HG03575 (cell line): ENCODE results near the gene TROAP.
"Not testable (repeated sequence)": the region's sequence is repeated elsewhere in the genome, so short reads cannot be mapped to it uniquely, and the experiment has no call there.

ENCODE experiments used
- ATAC-seq: cut with Tn5 transposase; IDR thresholded peaks from one replicate; pipeline ENCODE4 v1.9.1; 2021; ENCODE audit not compliant: unreplicated experiment, insufficient number of reproducible peaks, low FRiP score; ENCODE audit errors: extremely low read depth

The TROAP gene

GRCh38 chr12:49355913-49356312 lies 32.9 kb downstream of the TROAP start:
- ATAC-seq = no peak

- ATAC-seq = no peak
Observed at GRCh38 chr12:49357103-49357678, 34.1 kb downstream of the TROAP start.

- ATAC-seq = no peak
Observed at GRCh38 chr12:49358483-49359141, 35.6 kb downstream of the TROAP start.

GRCh38 chr12:49359671-49360070 lies 36.6 kb downstream of the TROAP start:
- no peak for ATAC-seq

GRCh38 chr12:49362077-49362476 lies 39.0 kb downstream of the TROAP start:
- no peak for ATAC-seq

- ATAC-seq = no peak
Observed at GRCh38 chr12:49364989-49365388, 41.9 kb downstream of the TROAP start.

- no peak for ATAC-seq
Observed at GRCh38 chr12:49365542-49365941, 42.5 kb downstream of the TROAP start.

- no peak for ATAC-seq
Observed at GRCh38 chr12:49366096-49366651, 43.1 kb downstream of the TROAP start.

GRCh38 chr12:49366652-49367380 lies 43.8 kb downstream of the TROAP start:
- ATAC-seq = no peak

GRCh38 chr12:49367381-49368239 lies 44.6 kb downstream of the TROAP start, which contains the start of gene SPATS2:
Gene SPATS2, plus strand, starts transcription at chr12:49367462. Its CDS starts 93,551 bp downstream, at chr12:49461013.
- ATAC-seq = no peak

GRCh38 chr12:49368240-49368600 lies 45.2 kb downstream of the TROAP start:
- ATAC-seq = no peak

- ATAC-seq = no peak
Observed at GRCh38 chr12:49369411-49370145, 46.5 kb downstream of the TROAP start.

- no peak for ATAC-seq
Observed at GRCh38 chr12:49370539-49370938, 47.5 kb downstream of the TROAP start.

- no peak for ATAC-seq
Observed at GRCh38 chr12:49375406-49375805, 52.4 kb downstream of the TROAP start.

GRCh38 chr12:49377386-49377785 lies 54.3 kb downstream of the TROAP start:
- ATAC-seq = no peak

GRCh38 chr12:49380184-49380583 lies 57.1 kb downstream of the TROAP start:
- not testable (repeated sequence) for ATAC-seq
